22Rv1 (cell line): Measurements from ENCODE around the gene ANO10.

Source experiments
- CTCF ChIP-seq: fragments of 450-650 bp; IDR thresholded peaks from 2 replicates; pipeline ENCODE4 v1.5.1; 2017; ENCODE audit warnings: mild to moderate bottlenecking
- ZFX ChIP-seq: fragments of 450-650 bp; IDR thresholded peaks from 2 replicates; pipeline ENCODE4 v1.6.1; 2017; ENCODE audit warnings: antibody characterized with exemption, borderline replicate concordance

- TF ChIP-seq CTCF: no peak
- TF ChIP-seq ZFX: no peak
These were observed 28.5 kb upstream of the ANO10 start for GRCh38 chr3:43650345-43650744.
